ENCODE measurements around the gene RABAC1.

Gene RABAC1

DNA sequence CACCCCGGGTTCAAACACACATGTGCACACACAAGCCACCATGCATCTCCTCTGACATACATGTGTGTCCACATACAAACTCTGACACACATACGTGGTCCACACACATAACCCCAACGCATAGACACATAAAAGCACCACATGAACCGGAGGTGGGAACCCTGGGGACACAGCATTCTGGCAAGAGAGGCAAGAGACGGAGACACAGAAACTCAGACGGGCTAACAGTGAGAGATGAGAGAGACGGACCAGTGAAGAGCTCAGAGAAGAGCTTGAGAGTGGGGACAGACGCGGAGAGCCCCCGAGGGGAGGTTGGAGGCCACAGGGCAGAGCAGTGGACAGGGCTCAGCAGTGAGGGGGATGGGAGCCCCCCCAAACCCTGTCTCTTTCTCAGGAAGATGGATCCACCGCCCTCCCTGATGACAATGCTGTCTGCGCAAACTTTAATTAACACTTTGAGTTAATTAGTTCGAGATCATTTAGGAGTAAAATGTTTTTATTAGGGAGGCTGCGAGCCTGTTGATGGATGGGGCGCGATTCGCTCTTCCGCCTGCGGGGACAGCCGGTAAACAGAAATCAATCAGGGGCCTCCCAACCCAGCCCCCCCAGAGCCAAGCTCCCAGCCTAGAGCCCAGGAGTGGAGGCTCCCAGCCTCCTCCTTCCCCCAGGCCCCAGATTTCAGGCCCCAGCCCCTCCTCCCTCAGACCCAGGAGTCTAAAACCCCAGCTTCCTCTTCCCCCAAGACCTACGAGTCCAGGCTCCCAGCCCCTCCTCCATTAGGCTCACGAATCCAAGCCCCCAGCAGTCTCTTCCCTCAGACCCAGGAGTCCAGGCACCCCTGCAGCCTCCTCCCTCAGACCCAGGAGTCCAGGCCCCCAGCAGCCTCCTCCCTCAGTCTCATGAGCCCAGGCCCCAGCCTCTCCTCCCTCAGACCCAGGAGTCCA, 21.3 kb downstream of the RABAC1 start:
- TF ChIP-seq, protein P1, sequence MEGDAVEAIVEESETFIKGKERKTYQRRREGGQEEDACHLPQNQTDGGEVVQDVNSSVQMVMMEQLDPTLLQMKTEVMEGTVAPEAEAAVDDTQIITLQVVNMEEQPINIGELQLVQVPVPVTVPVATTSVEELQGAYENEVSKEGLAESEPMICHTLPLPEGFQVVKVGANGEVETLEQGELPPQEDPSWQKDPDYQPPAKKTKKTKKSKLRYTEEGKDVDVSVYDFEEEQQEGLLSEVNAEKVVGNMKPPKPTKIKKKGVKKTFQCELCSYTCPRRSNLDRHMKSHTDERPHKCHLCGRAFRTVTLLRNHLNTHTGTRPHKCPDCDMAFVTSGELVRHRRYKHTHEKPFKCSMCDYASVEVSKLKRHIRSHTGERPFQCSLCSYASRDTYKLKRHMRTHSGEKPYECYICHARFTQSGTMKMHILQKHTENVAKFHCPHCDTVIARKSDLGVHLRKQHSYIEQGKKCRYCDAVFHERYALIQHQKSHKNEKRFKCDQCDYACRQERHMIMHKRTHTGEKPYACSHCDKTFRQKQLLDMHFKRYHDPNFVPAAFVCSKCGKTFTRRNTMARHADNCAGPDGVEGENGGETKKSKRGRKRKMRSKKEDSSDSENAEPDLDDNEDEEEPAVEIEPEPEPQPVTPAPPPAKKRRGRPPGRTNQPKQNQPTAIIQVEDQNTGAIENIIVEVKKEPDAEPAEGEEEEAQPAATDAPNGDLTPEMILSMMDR (IDR thresholded peaks at IDR 0.05; ENCODE audit: unreplicated experiment in 3 of 3), result no peak
- H3K27ac Mint-ChIP-seq, result peak overlapping the region in 2 of 3 experiments; percentile 4 to 33
- peak overlapping the region; percentile 60 to 61 (median 60) for H3K4me3 Mint-ChIP-seq
- H3K4me1 Mint-ChIP-seq, result peaks cover 20% of the 10 kb centered on the region
- no peaks in the 10 kb centered on the region for H3K36me3 Mint-ChIP-seq (ENCODE audit: low read depth)
- peaks cover 2% of the 10 kb centered on the region for H3K9me3 Mint-ChIP-seq
- H3K27me3 Mint-ChIP-seq (ENCODE audit: low read depth), result peaks cover 72% of the 10 kb centered on the region

DNA sequence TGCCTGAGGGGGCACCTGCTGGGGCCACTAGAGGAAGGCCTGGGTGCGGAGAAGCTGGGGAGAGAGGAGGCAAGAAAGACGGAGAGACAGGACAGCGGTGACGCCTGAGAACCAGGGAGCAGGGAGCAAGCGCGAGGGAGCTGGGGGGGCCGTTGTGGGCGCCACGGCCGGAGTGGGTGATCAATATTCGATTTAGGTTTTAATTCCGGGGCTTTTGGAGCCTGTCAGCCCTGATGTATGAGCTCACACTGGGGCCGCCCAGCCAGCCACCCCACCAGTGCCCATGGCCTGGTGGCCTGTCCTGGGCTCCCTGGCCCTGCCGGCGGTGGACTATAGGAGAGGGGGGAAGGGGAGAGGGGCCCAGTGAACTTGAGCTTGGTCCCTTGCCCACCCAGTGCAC, 22.2 kb downstream of the RABAC1 start:
- no peak overlapping the region for H3K27ac Mint-ChIP-seq
- H3K4me1 Mint-ChIP-seq, result peaks cover 20% of the 10 kb centered on the region
- peak overlapping the region in 2 of 3 experiments; percentile 14 to 50 for H3K4me3 Mint-ChIP-seq
- H3K9me3 Mint-ChIP-seq, result no peaks in the 10 kb centered on the region
- peaks cover 76% of the 10 kb centered on the region for H3K27me3 Mint-ChIP-seq (ENCODE audit: low read depth)
- H3K36me3 Mint-ChIP-seq (ENCODE audit: low read depth), result no peaks in the 10 kb centered on the region
- TF ChIP-seq, protein P1 (IDR thresholded peaks at IDR 0.05; ENCODE audit: unreplicated experiment in 3 of 3), result no peak

DNA sequence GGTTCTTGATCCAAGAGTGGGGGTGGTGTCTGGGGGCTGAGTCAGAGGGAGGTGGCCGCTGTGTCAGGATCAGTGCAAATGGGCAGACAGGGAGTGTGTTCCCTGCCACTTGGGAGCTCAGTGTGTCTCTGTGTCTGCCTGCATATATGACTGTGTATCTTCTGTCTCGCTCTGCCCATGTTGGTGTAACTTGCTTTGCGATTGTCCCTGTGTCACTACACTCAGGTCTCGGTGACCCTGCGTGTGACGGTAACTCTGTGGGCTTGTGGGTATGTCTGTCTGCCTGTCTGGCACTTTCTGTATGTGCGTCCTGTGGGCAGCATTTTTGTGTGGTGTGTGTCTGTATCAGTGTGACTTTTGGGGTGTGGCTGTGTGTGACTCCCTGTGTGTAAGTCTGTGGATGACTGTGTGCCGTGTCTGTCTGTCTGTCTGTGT, 22.7 kb downstream of the RABAC1 start:
- H3K27me3 Mint-ChIP-seq (ENCODE audit: low read depth), result peaks cover 76% of the 10 kb centered on the region
- H3K27ac Mint-ChIP-seq, result no peak overlapping the region
- H3K4me3 Mint-ChIP-seq, result peak overlapping the region in 2 of 3 experiments; percentile 49 to 50
- H3K4me1 Mint-ChIP-seq, result peaks cover 20% of the 10 kb centered on the region
- no peaks in the 10 kb centered on the region for H3K36me3 Mint-ChIP-seq (ENCODE audit: low read depth)
- no peaks in the 10 kb centered on the region for H3K9me3 Mint-ChIP-seq
- TF ChIP-seq, protein P1 (IDR thresholded peaks at IDR 0.05; ENCODE audit: unreplicated experiment in 3 of 3), result no peak

DNA sequence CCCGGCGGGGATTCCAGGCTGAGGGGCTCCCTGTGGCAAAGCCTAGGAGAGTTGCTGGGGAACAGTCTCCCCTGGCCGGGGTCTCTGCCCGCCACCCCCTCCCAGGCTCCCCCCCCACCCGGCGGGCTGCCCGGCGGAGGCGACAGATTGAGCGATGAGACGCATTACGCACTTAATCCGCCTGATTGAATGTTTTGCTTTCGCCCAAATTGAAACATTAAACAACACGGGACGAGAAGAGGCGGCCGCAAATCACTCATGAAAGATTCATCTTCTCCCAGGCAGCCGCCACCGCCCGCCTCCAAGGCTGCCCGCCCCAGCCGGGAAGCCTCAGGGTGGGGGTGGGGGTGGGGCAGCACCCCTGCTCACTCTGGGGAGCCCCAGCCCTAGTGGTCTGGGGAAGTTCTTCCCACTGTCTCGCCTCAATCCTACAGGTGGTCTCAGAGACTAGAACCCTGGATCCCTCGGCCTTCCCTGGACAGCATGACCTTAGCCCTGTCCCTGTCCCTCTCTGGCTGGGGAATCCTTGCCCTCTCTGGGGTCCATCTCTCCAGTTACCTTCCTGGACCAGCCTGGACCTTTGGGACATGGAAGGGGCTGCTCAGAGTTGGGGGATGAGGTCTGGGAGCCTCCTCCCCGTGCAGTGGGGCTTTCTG, 23.2 kb downstream of the RABAC1 start:
- TF ChIP-seq, protein P1 (IDR thresholded peaks at IDR 0.05; ENCODE audit: unreplicated experiment in 3 of 3), result no peak
- Mint-ChIP-seq H3K27me3 (ENCODE audit: low read depth) (peaks cover 78% of the 10 kb centered on the region), H3K4me3 (no peak overlapping the region), H3K27ac (no peak overlapping the region), H3K4me1 (peaks cover 20% of the 10 kb centered on the region), H3K9me3 (no peaks in the 10 kb centered on the region), H3K36me3 (ENCODE audit: low read depth) (no peaks in the 10 kb centered on the region)

DNA sequence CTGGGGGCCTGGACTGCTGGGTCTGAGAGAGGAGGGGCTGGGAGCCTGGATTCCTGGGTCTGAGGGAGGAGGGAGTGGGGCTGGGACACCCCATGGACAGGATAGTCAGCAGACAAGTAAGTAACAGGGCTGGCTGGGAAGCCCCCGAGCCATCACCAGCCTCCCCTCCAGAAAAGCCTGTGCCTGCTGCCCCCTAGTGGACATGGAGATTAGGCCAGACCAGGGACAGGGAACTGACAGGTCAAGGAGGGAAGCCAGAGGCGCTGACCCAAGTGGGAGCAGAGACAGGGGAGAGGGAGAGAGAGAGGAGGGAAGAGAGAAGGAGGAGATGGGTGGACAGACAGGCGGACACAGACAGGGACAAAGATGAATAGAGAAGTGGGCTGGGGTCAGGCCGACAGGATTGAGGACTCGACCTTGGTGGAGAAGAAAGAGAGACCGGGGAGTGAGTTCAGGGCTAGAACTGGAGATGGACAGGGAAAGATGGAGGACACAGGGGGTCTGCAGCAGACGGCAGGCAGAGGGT, 24.2 kb downstream of the RABAC1 start:
- no peaks in the 10 kb centered on the region for H3K9me3 Mint-ChIP-seq
- TF ChIP-seq, protein P1 (IDR thresholded peaks at IDR 0.05; ENCODE audit: unreplicated experiment in 3 of 3), result peak; percentile 73 to 84 (median 82)
- no peaks in the 10 kb centered on the region for H3K36me3 Mint-ChIP-seq (ENCODE audit: low read depth)
- H3K27ac Mint-ChIP-seq, result no peak overlapping the region
- peaks cover 84% of the 10 kb centered on the region for H3K27me3 Mint-ChIP-seq (ENCODE audit: low read depth)
- H3K4me3 Mint-ChIP-seq, result peak overlapping the region in 2 of 3 experiments; percentile 9 to 16
- peaks cover 24% of the 10 kb centered on the region for H3K4me1 Mint-ChIP-seq
